GM18499 (cell line): ENCODE data around the gene TRPM2.

Experiments used
- ATAC-seq: cut with Tn5 transposase; IDR thresholded peaks from one replicate; pipeline ENCODE4 v1.9.1; 2021; ENCODE audit warnings: moderate number of reproducible peaks; ENCODE audit not compliant: insufficient read depth, unreplicated experiment

TRPM2 gene

DNA sequence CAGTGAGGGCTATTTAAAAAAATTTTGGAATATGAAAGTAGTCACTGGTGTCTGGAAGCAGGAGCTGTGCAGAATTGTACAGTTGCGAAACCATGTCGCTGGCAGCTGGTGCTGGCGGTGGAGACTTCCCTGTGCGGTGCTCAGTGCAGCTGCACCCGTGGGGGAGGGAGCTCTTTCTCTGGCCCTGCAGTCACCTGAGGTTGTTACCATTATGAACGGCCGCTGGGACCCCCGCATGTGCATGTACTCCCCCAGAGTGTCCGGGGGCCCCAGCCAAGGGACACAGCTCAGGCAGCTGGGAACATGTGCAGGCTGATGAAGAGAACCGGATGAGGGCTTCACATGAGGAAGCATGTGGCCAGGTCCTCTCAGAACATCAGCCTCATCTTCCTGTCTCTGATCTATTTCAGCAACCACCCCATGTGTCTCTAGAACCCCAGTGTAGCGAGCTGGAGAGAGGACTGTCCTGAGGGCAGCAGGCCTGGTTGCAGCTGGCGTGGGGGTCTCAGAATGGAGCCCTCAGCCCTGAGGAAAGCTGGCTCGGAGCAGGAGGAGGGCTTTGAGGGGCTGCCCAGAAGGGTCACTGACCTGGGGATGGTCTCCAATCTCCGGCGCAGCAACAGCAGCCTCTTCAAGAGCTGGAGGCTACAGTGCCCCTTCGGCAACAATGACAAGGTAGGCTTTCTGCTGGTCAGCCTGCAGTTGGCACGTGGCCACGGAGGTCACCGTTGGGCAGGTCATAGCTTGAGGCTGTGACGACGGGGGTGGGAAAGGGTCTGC is at the start of gene TRPM2:
TRPM2 (plus strand) TSS at position 431 of the 780 bp plus-strand sequence; CDS start at position 511, 80 bp downstream.
- ATAC-seq, result no peak

DNA sequence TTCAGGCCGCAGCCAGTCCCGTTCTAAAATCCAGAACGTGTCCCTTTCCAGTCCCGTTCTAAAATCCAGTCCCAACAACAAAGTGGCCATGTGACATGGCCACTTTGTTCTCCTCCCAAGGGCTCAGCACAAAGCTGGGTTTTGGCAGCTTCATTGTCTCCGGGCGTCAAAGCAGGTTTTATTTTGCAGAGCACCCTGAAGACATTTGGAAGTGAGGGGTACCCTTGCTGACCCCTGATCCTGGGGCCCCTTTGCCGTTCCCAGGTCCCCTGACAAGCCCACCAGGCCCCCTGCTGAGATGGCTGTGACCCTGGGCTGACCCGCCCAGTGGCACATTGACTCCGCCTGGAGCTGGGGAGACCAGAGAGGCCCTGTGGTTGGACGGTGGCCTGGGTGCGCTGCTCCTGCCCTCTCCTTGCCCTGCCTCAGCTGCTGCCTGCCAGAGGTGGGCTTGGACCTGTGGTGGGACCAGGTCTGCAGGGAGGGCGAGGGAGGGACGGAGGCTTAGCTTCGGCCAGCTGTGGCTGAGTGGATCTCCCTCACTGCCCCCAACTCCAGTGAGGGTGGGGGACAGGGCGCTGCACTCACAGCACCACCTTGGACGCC is 49.3 kb upstream of the TRPM2 start:
- ATAC-seq, result no peak

DNA sequence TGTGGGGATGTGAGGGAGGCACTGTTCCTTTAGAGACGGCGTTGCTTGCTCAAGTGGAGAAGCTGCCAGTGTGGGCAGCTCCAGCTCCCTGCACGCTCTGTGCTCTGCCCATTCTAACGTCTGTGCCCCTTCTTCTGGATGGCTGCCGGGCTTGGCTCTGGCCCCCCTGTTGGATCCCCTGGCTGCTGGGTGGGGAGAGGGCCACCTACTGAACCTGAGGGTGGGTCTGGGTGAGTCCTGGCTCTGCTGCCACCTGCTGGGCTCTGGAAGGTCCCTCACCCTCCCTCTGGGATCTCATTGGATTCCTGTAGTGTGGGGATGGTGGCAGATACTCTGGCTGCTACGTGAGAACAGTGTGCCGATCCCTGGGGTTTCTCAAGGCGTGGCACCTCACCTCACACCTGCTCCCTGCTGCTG is 48.5 kb upstream of the TRPM2 start:
- no peak for ATAC-seq

DNA sequence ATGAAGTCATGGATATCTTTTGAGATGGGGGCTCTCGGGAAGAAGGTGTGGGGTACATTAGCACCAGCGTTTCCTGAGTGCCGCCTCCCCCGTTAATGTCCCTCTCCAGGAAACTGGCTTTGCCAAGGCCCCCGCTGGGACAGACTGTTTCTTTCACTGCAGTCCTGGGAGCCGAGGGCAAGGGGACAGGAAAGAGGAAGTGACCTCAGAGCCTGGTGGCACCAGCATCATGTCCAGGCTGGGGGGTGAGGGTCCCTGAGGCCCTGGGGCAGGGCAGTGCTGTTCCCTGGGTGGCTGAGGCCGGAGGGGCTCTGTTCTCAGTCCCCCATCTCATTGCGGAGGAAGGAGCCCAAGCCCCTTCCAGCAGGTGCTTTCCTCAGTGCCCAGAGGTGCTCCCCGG is 47.7 kb upstream of the TRPM2 start:
- no peak for ATAC-seq

DNA sequence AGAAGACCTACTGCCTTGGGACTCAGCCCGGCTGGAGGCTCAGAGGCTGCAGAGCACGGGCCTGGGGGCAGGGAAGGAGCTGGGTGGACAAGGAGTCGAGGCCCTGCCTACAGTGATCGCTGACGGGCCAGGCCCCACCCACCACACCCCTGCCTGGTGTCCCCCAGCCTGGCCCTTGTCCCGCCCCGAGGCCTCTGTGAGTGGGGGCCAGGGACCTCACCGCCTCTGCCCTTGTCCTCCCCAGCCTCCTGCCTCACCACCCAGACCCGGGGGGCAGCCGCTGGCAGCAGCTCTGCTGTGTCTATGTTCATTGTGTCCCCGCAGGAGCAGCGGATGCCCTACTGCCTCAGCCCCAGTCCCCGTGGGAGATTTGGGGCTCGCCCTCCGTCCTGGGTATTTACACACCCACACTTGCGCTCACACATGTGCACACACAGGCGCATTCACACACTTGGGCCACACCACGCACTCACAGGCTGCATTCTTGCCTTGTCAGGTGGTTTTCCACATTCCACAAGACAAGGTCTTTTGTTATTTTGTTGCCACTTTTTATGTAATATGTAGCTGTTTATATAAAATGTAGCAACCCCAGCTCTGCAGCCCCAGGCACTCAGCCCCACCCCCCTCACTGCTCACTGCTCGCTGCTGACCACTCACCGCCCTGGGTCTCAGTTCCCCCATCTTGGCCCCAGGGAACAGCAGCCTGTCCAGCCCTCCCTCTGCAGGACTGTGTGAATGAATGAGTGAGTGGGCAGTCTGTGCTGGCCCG is 46.3 kb upstream of the TRPM2 start:
- ATAC-seq, result no peak

DNA sequence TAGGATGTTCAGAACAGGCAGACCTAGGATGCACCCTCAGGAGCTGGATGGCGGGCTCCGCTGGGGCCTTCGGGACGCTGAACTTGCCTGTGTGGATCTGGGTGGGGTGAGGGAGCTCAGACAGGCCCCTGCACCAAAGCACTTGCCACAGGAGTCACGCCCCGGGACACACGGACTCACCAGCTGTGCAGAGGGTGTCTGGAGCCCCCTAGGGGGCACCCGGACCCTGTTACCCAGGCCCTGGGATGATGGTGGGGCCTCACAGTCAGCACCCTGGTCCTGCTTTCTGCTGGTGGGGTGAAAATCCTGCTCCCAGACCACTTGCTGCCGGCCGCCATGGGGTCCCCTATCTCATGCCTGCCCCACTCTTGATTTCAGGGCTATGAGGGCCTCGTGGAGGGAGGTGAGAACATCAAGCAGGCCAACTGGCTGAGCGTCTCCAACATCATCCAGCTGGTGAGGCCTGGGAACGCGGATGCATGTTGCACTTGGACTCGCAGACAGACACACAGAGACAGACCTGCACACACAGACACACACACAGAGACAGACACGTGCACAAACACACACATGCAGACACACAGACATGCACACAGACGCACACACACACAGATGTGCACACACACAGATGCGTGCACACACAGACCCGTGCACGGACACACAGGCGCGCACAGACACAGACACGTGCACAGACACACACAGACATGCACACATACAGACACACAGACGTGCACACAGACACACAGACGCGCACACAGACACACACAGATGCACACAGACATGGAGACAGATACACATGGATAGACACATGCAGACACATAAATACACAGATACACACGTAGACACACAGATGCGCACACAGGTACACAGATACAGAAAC is 42.6 kb upstream of the TRPM2 start:
- no peak for ATAC-seq

DNA sequence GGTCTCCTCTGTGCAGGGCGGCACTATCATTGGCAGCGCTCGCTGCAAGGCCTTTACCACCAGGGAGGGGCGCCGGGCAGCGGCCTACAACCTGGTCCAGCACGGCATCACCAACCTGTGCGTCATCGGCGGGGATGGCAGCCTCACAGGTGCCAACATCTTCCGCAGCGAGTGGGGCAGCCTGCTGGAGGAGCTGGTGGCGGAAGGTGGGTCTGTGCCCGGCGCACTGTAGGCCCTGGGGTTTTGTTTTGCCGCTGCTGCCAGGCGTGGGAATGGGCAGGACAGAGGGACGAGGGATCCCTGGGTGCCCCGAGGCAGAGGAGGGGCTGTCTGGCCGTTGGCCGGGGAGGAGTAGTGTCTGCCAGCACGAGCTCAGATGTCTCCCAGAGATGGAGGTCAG is 41.3 kb upstream of the TRPM2 start:
- no peak for ATAC-seq

DNA sequence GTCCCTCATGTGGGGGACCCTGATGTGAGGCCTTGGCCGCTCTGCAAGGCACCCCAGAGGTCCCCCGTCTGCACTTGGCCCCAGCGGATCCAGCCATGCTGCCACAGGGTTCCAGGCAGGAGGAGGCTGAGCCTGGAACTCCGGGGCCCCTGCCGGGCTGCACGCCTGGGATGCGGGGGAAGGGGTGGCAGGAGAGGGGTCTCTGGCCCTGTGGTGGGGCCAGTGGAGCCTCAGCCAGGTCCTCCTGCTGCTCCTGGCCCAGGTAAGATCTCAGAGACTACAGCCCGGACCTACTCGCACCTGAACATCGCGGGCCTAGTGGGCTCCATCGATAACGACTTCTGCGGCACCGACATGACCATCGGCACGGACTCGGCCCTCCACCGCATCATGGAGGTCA is 40.7 kb upstream of the TRPM2 start:
- ATAC-seq, result no peak

DNA sequence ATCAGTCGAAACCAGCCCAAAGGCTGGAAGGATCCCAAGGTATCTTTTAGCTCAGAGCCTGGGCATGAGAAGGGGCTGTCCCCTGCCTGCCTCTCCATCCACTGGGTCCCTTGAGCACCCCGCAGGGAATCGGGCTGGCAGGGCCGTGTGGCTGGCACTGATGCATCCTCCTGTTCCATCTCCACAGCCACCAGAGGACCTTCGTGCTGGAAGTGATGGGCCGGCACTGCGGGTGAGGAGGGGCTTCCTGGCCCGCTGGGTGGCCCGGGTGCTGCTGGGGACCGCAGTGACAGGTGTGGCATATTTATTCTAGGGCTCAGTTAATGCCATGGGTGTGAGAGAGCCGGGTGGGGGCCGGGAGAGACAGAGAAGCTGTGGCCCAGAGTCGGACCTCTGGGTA is 40.0 kb upstream of the TRPM2 start:
- ATAC-seq, result no peak

DNA sequence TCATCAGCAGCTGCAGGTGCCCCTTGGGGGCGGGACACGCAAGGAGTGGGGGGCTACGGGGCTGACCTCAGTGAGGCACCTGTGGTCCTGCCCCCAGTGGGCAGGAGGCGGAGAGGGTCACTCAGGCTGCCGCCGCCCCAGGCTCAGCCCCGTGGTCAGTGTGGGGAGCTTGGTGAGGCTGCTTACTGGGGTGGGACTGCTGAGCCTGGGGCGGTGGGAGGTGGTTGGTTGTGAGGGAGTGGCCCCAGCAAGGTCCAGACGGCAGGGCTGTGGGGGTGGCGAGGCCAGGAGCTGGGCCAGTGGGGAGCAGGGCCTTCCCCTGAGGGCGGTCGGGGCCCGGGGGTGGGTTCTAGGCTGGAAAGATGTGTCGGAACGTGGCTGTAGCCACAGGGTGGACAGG is 39.3 kb upstream of the TRPM2 start:
- ATAC-seq, result no peak

DNA sequence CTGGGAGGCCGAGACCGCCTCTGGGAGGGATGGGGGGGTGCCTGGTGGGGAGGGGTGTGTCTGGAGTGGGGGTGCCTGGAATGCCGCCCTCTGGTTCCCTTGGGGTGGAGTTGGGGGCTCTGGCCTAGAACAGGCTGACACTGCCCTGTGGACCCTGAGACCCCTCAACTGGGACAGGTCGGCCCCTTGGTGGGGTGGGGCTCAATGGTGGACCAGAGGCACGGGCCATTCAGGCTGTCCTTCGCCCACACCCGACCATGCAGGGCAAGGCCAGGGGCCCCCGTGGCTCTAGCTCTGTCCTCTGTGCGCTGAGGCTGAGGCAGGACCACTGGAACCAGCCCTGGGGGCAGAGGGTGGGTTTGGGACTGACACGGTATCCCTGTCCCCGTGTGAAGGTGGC is 38.9 kb upstream of the TRPM2 start:
- ATAC-seq, result no peak

DNA sequence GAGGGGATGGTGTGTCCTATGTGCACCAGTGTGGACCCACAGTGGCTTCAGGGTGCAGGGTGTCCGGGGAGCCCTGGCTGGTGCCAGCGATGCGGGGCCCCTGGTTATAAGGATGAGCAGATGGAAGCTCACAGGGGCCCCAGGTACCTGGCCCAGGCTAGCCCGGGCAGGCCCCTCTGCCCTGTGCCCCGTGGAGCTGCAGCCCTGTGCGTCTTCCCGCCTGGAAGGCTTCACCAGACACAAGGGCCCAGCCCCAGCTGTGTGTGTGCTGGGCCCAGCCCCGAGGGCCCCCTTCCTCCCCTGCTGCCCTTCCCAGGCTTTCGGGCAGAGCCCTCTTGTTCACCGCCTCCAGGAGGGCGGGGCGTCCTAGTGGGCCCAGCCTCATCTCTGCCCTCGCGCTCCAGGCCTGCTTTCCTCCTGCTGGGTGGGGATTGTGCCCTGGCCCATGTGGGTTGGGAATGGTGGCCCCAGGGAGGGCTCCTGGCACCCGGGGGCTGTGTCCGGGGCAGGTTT is 37.7 kb upstream of the TRPM2 start:
- no peak for ATAC-seq

DNA sequence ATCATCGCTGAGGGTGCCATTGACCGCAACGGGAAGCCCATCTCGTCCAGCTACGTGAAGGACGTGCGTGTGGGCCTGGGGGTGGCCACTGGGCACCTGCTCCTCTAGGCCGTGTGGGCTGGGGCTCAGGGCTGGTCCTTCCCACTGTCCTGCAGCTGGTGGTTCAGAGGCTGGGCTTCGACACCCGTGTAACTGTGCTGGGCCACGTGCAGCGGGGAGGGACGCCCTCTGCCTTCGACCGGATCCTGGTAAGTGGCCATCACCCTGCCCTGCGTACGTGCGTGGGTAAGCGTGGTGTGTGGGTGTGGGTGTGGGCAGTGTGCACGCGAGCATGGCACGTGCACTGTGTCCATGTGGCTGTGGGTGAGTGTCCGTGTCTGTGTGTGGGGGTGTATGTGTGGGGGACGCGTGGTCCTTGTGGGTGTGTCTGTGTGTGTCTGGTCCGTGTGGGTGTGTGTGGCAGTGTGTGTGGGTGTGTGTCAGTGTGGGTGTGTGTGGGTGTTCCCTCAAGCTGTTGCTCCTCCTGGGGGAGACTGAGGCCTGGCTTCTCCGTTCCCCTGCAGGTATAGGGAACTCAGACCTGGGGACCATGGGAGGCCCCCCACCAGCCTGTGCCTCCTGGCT is 37.0 kb upstream of the TRPM2 start:
- no peak for ATAC-seq

DNA sequence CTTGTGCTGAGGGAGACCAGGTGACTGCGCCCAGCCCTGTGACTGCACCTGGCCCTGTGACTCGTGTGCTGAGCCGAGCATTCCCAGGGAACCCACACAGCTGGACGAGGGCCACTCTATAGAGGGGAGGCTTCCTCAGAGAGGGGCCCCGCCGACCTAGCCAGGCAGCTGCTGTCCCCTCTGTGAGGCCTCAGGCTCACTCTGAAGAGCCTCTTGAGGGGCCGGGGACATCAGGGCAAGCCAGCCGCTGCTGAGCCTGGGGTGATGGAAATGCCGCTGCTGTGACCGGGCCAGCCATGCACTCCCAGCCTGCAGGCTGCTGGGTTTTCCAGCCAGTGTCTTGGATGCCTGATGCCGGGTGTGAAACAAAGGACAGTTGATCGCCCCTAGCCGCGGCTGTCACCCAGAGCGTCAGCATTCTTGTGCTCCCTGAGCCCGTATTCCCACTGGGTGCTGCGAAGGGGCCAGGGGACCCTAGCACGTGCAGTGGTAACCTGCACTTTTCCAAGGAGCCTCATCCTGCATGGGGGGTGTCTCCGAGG is 36.1 kb upstream of the TRPM2 start:
- ATAC-seq, result no peak

DNA sequence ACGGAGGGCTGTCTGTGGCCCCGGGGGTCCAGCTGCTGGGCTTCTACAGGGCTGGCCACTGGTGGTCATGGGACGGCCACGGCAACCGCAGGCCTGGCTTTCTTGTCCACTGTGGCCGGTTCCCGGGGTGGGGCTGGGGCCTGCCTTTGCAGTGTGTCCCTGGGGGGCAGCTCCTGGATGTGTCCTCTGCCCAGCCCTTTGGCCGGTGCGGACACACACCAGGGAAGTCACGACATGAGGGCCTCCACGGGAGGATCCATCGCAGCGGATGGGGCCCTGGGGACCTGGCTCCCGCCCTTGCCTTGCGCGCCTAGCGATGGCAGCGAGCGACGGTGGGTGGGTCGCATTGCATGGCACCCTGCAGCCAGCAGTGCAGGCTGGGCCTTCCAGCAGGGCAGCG is 35.5 kb upstream of the TRPM2 start:
- no peak for ATAC-seq

DNA sequence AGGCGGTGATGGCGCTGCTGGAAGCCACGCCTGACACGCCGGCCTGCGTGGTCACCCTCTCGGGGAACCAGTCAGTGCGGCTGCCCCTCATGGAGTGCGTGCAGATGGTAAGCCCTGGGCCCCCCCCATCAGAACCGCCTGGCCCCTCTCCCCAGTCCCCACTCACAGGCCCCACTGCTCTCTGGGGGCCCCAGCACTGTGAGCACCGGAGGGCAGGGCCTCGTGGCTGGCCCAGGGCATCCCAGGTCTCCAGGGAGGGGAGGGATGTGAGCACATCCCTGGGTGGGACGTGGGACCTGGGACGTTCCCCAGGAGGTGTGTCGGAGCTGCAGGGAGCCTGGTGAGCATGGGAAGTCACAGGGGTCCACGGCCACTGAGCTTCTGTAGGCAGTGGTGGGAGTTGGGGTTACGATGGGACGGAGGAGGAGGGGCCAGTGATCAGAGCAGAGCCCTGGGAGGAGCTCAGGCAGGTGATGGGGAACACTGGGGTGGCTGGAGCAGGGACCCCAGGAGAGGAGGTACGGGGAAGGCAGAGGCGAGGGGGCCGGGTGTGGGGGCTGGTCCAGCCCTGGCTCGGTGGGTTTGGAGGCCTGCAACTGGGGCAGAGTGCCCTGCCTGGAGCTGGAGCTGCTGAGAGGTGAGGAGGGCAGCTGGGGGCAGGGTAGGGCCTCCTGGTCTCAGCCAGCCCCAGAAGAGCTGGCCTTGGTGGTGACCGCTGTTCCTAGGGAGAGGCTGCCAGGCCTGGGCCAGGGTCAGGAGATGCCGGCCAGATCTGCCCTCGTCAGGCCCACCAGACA is 34.7 kb upstream of the TRPM2 start:
- no peak for ATAC-seq

DNA sequence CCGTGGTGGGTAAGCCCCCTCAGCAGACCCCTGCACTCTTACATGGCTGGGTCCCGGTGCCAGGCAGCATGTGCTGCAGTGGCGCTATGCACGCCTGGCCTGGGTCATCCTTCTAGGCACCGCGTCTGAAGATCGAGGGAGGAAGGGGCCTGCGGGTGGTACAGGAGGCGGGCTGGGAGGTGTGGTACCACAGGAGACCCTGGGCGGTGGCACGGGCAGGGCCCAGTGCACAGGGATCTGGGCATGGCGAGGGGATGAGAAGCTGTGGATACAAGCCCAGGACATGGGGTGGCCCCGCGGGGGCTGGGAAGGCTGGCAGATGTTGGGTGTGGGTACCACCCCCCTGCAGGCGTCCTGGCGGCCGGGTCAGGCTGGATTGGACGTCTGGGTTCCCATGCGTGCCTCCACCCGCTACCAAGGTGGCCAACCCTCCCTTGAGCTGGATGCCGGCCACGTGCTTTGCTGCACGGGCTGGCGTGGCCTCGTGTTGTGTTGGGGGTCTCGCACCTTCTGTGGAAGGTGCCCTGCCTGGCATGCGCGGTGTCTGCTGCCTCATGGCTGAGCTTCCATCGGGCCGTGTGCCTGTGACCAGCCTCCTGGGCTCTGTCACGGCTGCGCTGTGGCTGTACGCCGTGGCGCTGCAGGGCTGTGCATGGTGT is 33.9 kb upstream of the TRPM2 start:
- ATAC-seq, result no peak

DNA sequence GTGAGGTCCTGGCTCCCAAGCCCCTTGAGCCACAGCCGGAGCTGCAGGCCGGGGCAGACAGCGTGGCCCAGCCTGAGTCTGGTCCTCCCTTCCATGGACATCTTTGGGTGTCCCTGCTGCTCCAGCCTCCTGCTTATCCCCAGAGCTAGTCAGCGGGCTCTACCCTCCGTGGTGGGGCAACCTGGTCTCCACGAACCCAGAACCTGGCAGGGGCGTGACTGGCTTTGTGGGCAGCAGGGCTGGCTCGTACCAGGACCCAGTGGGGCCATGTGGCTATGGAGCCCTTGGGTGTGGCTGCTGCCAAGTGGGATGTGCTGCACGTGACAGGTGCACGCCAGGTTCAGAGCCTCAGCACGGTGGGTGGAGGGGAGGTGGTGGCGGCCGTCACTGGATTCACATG is 32.6 kb upstream of the TRPM2 start:
- ATAC-seq, result no peak
